Neutrophil (primary cell): ENCODE results near the gene CDK19.
"Not testable (repeated sequence)": the region's sequence is repeated elsewhere in the genome, so short reads cannot be mapped to it uniquely, and the experiment has no call there.

Source experiments
- H3K27ac ChIP-seq: fragments of 200-600 bp; sonication (generic); 2 replicates; pipeline ENCODE4 v1.5.1; 2016; ENCODE audit warnings: mild to moderate bottlenecking, moderate library complexity
- H3K27me3 ChIP-seq: fragments of 200-600 bp; sonication (generic); 2 replicates; pipeline ENCODE4 v1.6.0; 2016; ENCODE audit warnings: mild to moderate bottlenecking
- H3K36me3 ChIP-seq: fragments of 200-600 bp; sonication (generic); 2 replicates; pipeline ENCODE4 v1.5.1; 2017
- H3K4me1 ChIP-seq, 2 experiments: fragments of 200-600 bp in 1 of 2; sonication (generic) in 1 of 2; 1 replicate in 1 of 2; 2 replicates in 1 of 2; pipeline versions ENCODE4 v1.5.1 to v1.6.1; 2013 to 2016; ENCODE audit warnings: low read depth in 1 of 2, low read length in 1 of 2, mild to moderate bottlenecking in 1 of 2, moderate library complexity in 1 of 2; ENCODE audit not compliant: control insufficient read depth in 1 of 2, insufficient read depth in 1 of 2
- H3K4me3 ChIP-seq, 2 experiments: fragments of 200-600 bp in 1 of 2; sonication (generic) in 1 of 2; 1 replicate in 1 of 2; 2 replicates in 1 of 2; pipeline ENCODE4 v1.5.1; 2013 to 2016; ENCODE audit warnings: low read depth in 1 of 2, low read length in 1 of 2, mild to moderate bottlenecking in 1 of 2, moderate library complexity in 1 of 2
- H3K9me3 ChIP-seq: fragments of 200-600 bp; sonication (generic); 2 replicates; pipeline ENCODE4 v1.5.1; 2016
- TF ChIP-seq, protein P1 (sequence below): fragments of 200-600 bp; sonication (generic); IDR thresholded peaks from 2 replicates; pipeline ENCODE4 v1.5.1; 2016; ENCODE audit warnings: antibody characterized with exemption

Gene CDK19

DNA sequence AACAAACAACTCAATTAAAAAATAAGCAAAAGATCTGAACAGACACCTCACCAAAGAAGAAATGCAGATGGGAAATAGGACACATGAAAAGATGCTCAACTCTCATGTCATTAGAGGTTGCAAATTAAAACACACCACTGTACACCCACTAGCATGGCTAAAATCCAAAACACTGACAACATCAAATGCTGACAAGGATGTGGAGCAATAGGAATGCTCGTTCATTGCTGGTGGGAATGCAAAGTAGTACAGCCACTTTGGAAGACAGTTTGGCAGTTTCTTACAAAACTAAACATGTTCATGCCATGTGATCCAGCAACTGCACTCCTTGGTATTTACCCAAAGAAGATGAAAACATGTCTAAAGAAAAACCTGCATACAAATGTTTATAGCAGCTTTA, 47.2 kb downstream of the CDK19 start:
- Histone ChIP-seq H3K4me1 (no peaks in the 10 kb centered on the region), H3K27me3 (no peaks in the 10 kb centered on the region), H3K4me3 (no peak overlapping the region), H3K9me3 (no peaks in the 10 kb centered on the region), H3K27ac (no peak overlapping the region), H3K36me3 (peaks cover 13% of the 10 kb centered on the region)
- TF ChIP-seq, protein P1, sequence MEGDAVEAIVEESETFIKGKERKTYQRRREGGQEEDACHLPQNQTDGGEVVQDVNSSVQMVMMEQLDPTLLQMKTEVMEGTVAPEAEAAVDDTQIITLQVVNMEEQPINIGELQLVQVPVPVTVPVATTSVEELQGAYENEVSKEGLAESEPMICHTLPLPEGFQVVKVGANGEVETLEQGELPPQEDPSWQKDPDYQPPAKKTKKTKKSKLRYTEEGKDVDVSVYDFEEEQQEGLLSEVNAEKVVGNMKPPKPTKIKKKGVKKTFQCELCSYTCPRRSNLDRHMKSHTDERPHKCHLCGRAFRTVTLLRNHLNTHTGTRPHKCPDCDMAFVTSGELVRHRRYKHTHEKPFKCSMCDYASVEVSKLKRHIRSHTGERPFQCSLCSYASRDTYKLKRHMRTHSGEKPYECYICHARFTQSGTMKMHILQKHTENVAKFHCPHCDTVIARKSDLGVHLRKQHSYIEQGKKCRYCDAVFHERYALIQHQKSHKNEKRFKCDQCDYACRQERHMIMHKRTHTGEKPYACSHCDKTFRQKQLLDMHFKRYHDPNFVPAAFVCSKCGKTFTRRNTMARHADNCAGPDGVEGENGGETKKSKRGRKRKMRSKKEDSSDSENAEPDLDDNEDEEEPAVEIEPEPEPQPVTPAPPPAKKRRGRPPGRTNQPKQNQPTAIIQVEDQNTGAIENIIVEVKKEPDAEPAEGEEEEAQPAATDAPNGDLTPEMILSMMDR = no peak

DNA sequence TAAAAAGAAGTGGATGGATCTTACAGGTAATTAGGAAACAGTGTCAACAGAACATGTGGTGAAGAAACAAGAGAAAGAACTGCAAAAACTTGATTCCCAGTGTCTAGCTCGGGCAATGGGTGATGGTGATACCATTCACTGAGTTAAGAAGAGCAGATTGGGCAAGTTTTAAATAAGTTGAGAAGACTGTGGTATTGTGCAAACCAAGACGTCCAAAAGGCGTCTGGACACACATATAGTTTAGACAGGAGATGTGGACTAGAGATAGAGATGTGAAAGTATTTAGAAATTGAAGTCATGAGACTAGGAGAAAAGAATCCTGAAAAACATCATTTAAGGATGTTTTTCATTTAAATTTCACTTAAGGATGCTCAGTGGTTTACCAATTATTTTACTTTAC, 53.9 kb downstream of the CDK19 start:
- Histone ChIP-seq H3K27me3 (no peaks in the 10 kb centered on the region), H3K4me3 (no peak overlapping the region), H3K9me3 (no peaks in the 10 kb centered on the region), H3K27ac (peak overlapping the region; percentile 48), H3K36me3 (no peaks in the 10 kb centered on the region), H3K4me1 (peaks cover 13 to 17% of the 10 kb centered on the region in 2 experiments)
- TF ChIP-seq, protein P1 = no peak

DNA sequence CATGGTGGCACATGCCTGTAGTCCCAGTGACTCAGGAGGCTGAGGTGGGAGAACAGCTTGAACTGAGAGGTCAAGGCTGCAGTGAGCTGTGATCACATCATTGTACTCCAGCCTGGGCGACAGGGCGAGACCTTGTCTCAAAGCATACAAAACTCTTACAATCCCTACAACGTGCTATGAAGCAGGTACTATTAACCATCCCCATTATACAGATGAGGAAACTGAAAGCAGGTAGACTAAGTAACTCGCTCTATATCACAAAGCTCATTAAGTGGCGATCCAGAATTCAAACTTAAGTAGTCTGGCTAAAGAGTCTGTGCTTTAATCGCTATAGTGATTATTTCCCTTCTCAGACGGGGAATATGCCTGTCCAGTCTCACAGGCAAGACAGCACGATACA, 54.7 kb downstream of the CDK19 start:
- H3K27ac ChIP-seq = peak overlapping the region; percentile 48

DNA sequence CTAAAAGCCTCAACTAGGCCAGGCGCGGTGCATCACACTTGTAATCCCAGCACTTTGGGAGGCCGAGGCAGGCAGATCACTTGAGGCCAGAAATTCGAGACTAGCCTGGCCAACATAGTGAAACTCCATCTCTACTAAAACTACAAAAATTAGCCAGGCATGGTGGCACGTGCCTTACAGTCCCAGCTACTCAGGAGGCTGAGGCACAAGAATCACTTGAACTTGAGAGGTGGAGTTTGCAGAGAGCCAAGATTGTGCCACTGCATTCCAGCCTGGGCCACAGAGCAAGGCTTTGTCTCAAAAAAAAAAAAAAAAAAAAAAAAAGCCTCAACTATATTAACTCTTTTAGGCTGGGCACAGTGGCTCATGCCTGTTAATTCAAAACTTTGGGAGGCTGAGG, 55.2 kb downstream of the CDK19 start:
- not testable (repeated sequence) for H3K9me3 ChIP-seq, H3K27me3 ChIP-seq, H3K27ac ChIP-seq, H3K36me3 ChIP-seq, H3K4me3 ChIP-seq
- H3K4me1 ChIP-seq = peaks cover 13 to 17% of the 10 kb centered on the region in 2 experiments

More for the DNA sequence above, 54.7 kb downstream of the CDK19 start:
- Histone ChIP-seq H3K9me3 (no peaks in the 10 kb centered on the region), H3K27me3 (no peaks in the 10 kb centered on the region), H3K36me3 (no peaks in the 10 kb centered on the region), H3K4me3 (no peak overlapping the region), H3K4me1 (peaks cover 13 to 17% of the 10 kb centered on the region in 2 experiments)
- TF ChIP-seq, protein P1 = no peak

DNA sequence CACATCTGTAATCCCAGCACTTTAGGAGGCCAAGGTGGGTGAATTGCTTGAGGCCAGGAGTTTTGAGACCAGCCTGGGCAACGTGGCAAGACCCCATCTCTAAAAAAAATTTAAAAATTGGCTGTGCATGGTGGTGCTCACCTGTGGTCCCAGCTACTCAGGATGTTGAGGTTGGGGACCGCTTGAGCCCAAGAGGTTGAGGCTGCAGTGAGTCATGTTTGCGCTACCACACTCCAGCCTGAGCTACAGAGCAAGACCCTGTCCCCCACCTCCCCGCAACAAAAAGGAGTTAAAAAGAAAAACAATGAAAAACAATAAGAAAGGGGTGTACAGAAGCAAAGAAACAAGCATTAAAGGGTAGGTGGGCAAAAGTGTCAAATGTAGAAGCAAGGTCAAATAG, 57.3 kb downstream of the CDK19 start:
- TF ChIP-seq, protein P1 = no peak
- H3K36me3 ChIP-seq = no peaks in the 10 kb centered on the region
- H3K27ac ChIP-seq = no peak overlapping the region
- H3K27me3 ChIP-seq = no peaks in the 10 kb centered on the region
- no peak overlapping the region for H3K4me3 ChIP-seq
- peaks cover 13 to 17% of the 10 kb centered on the region in 2 experiments for H3K4me1 ChIP-seq
- no peaks in the 10 kb centered on the region for H3K9me3 ChIP-seq

DNA sequence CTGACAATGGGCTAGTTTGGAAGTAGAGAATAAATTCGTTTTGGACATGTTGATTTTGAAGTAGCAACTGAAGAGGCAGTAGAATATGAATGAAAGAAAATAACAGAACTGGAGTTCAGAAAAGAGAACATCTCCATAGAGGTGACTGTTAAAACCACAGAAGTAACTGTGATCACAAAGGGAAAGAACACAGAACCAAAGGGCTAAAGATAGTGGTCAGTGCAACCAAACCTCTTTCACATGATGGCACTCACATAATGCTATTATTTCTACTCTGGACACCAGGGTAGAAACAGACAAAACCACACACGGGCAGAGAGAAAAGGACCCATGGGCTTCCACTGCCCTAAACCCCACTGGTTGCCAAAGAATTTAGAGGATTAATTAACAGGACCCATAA, 58.5 kb downstream of the CDK19 start:
- Histone ChIP-seq H3K27ac (peak overlapping the region; percentile 23), H3K36me3 (no peaks in the 10 kb centered on the region), H3K4me3 (no peak overlapping the region), H3K27me3 (no peaks in the 10 kb centered on the region), H3K9me3 (no peaks in the 10 kb centered on the region), H3K4me1 (peaks cover 13 to 15% of the 10 kb centered on the region in 2 experiments)
- TF ChIP-seq, protein P1 = no peak
